K562 (cell line): Measurements from ENCODE around the gene CLCNKB. TPM values are rescaled to one million over a fixed set of nuclear protein-coding genes. Genes with fewer than 3 reads are reported as not detected.

Source experiments
- ARID2 ChIP-seq: fragments of 450-650 bp; IDR thresholded peaks from 2 replicates; pipeline ENCODE4 v1.6.1; 2017; ENCODE audit warnings: antibody characterized with exemption, mild to moderate bottlenecking
- C11orf30 ChIP-seq: fragments of 450-650 bp; IDR thresholded peaks from 2 replicates; pipeline ENCODE4 v1.6.1; 2016; ENCODE audit warnings: low read depth, mild to moderate bottlenecking
- DIDO1 ChIP-seq: fragments of 450-650 bp; IDR thresholded peaks from 2 replicates; pipeline ENCODE4 v1.6.1; 2016; ENCODE audit warnings: low read depth, missing biosample characterization, missing genetic modification characterization
- DNMT1 ChIP-seq: fragments of 450-650 bp; IDR thresholded peaks from 2 replicates; pipeline ENCODE4 v1.6.1; 2016; ENCODE audit warnings: antibody characterized with exemption, mild to moderate bottlenecking
- ERF ChIP-seq: fragments of 450-650 bp; formaldehyde crosslinking; IDR thresholded peaks from 2 replicates; pipeline ENCODE4 v1.4.0; 2020; ENCODE audit warnings: mild to moderate bottlenecking, mixed read lengths
- FOS ChIP-seq: IDR thresholded peaks from 3 replicates; pipeline ENCODE4 v1.6.1; 2011; ENCODE audit not compliant: insufficient read length; ENCODE audit errors: extremely low read depth
- GTF2E2 ChIP-seq: fragments of 200-800 bp; sonication (Bioruptor generic); IDR thresholded peaks from 2 replicates; pipeline ENCODE4 v1.6.1; 2016; ENCODE audit warnings: missing genetic modification characterization, missing compliant biosample characterization
- HMG20A ChIP-seq: fragments of 450-650 bp; formaldehyde crosslinking; conservative IDR thresholded peaks from 2 replicates; pipeline ENCODE4 v1.4.0; 2020; ENCODE audit warnings: mild to moderate bottlenecking, mixed read lengths
- JUND ChIP-seq, 2 experiments: IDR thresholded peaks; 2 replicates in 1 of 2; 3 replicates in 1 of 2; pipeline ENCODE4 v1.6.1; 2011; ENCODE audit warnings: borderline replicate concordance in 2 of 2, low read depth in 2 of 2, low read length in 2 of 2, improper control_type of control experiment in 1 of 2, missing biosample characterization in 1 of 2, missing genetic modification characterization in 1 of 2, missing genetic modification reagents in 1 of 2
- MBD2 ChIP-seq: sonication (generic); IDR thresholded peaks from 2 replicates; pipeline ENCODE4 v1.6.1; 2016; ENCODE audit warnings: low read depth, borderline replicate concordance
- NR3C1 ChIP-seq: sonication (generic); formaldehyde crosslinking; IDR thresholded peaks from 2 replicates; pipeline ENCODE4 v1.8.1; 2022; ENCODE audit warnings: missing genetic modification reagents
- NRF1 ChIP-seq, 2 experiments: fragments of 450-650 bp; IDR thresholded peaks in 1 of 2; conservative IDR thresholded peaks in 1 of 2; 2 replicates each; pipeline ENCODE4 v1.6.1; 2014; ENCODE audit warnings: mild to moderate bottlenecking in 2 of 2
- OTX1 ChIP-seq: fragments of 450-650 bp; formaldehyde crosslinking; IDR thresholded peaks from 2 replicates; pipeline ENCODE4 v1.4.0; 2022; ENCODE audit warnings: mild to moderate bottlenecking
- PTRF ChIP-seq: fragments of 450-650 bp; IDR thresholded peaks from 2 replicates; pipeline ENCODE4 v1.6.1; 2016; ENCODE audit warnings: mild to moderate bottlenecking, missing genetic modification characterization, missing compliant biosample characterization
- SMARCA4 ChIP-seq: fragments of 450-650 bp; IDR thresholded peaks from 2 replicates; pipeline ENCODE4 v1.6.1; 2016
- SRSF3 ChIP-seq: fragments of 200-400 bp; formaldehyde crosslinking; IDR thresholded peaks from 2 replicates; pipeline ENCODE4 v1.6.1; 2016; ENCODE audit warnings: mild to moderate bottlenecking, low read length, moderate library complexity; ENCODE audit not compliant: insufficient read depth
- TAF9B ChIP-seq: fragments of 450-650 bp; IDR thresholded peaks from 2 replicates; pipeline ENCODE4 v1.6.1; 2018; ENCODE audit warnings: mild to moderate bottlenecking; ENCODE audit not compliant: partially characterized antibody
- ZFP36 ChIP-seq: fragments of 150-350 bp; IDR thresholded peaks from 2 replicates; pipeline ENCODE4 v1.6.1; 2018; ENCODE audit warnings: low read length, low read depth; ENCODE audit not compliant: partially characterized antibody
- ZFPM2 ChIP-seq: fragments of 250-450 bp; sonication (Bioruptor Pico); IDR thresholded peaks from 2 replicates; pipeline ENCODE4 v1.5.1; 2022; ENCODE audit warnings: mild to moderate bottlenecking
- ZNF140 ChIP-seq: fragments of 250-450 bp; sonication (Bioruptor Pico); IDR thresholded peaks from 2 replicates; pipeline ENCODE4 v1.8.0; 2021; ENCODE audit warnings: moderate library complexity, mild to moderate bottlenecking, inconsistent platforms
- ZNF197 ChIP-seq: fragments of 200-800 bp; sonication (Bioruptor generic); IDR thresholded peaks from 2 replicates; pipeline ENCODE4 v1.6.1; 2016; ENCODE audit warnings: low read depth, missing genetic modification characterization, missing compliant biosample characterization
- ZNF274 ChIP-seq: IDR thresholded peaks from 2 replicates; pipeline ENCODE4 v1.6.1; 2011; ENCODE audit warnings: low read depth, mild to moderate bottlenecking, low read length, moderate library complexity, borderline replicate concordance
- ZNF778 ChIP-seq: fragments of 450-650 bp; formaldehyde crosslinking; IDR thresholded peaks from 2 replicates; pipeline ENCODE4 v1.4.0; 2020; ENCODE audit warnings: mild to moderate bottlenecking, moderate library complexity
- polyA plus RNA-seq, 8 experiments: library from polyadenylated mRNA; depleted of rRNA in 4 of 8; stranded (reverse) in 5 of 8; unstranded in 3 of 8; fragments of >200 nt; fragmentation: Nextera tagmentation in 2 of 8; fragmentation: Illumina TruSeq in 1 of 8; extraction: Ambion mirVana in 2 of 8; extraction: Trizol in 1 of 8; gene quantifications; 2 replicates each; pipeline versions ENCODE4 v1.2.1 to v1.2.3, GENCODE V29; 2011 to 2014; ENCODE audit warnings: inconsistent platforms in 1 of 8, missing spikeins in 1 of 8
- total RNA-seq, 7 experiments: library from RNA; depleted of rRNA in 6 of 7; stranded (reverse); fragments of >200 nt in 6 of 7; fragmentation: Illumina TruSeq in 2 of 7; extraction: Trizol in 2 of 7; gene quantifications; 2 replicates each; pipeline versions ENCODE4 v1.2.1 to v1.2.3, GENCODE V29; 2011 to 2021; ENCODE audit warnings: low replicate concordance in 1 of 7
- TF ChIP-seq, protein P1 (sequence below): fragments of 250-450 bp; sonication (Bioruptor Pico); IDR thresholded peaks from 2 replicates; pipeline ENCODE4 v1.8.0; 2021; ENCODE audit warnings: moderate library complexity, mild to moderate bottlenecking, inconsistent platforms
- TF ChIP-seq, protein P2 (sequence below): conservative IDR thresholded peaks from 2 replicates; pipeline ENCODE4 v1.6.1; 2011; ENCODE audit warnings: low read depth, mild to moderate bottlenecking, low read length; ENCODE audit not compliant: control insufficient read depth
- TF ChIP-seq, protein P3 (sequence below): fragments of 450-650 bp; formaldehyde crosslinking; IDR thresholded peaks from 2 replicates; pipeline ENCODE4 v1.4.0; 2020; ENCODE audit warnings: mild to moderate bottlenecking, mixed read lengths

CLCNKB gene
- total and polyA plus RNA-seq, 9 of the 15 experiments (the other 6 are each of a cell fraction or from before 2014, with no cell fraction given) = 0.08 to 1.7 (median 0.64) TPM

DNA sequence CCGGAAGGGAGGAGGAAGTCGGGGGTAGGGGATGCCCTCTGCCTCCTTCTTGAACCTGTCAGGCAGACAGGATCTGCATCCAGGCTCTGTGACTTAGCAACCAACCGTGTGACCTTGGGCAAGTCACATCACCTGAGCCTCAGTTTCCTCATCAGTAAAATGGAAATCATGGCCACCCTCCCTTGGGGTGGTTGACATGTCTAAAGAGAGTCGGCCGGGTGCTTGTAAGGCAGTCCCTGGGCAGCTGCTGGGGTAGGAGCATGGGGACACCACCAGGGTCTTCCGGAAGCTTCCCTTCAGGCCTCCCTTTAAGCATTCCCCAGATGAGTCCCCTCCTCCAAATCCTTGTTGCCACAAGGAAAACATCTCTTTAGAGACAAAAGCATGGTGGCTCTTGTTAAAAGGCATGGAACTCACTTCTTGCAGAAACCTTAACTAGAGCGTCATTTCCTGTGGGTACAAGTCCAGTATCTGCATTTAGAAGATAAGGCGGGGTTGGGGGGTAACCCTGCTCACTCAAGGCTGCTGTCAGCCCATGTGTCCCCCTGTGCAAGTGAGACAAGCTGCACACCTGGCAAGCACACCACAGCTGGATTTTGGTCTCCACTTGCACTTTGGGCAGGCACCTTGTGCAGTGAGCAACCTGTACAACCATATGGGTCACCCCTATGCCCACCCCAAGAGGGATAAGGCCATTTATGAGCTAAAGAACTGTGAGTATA lies 10.4 kb downstream of the CLCNKB start (continued):
- TF ChIP-seq, protein P1, sequence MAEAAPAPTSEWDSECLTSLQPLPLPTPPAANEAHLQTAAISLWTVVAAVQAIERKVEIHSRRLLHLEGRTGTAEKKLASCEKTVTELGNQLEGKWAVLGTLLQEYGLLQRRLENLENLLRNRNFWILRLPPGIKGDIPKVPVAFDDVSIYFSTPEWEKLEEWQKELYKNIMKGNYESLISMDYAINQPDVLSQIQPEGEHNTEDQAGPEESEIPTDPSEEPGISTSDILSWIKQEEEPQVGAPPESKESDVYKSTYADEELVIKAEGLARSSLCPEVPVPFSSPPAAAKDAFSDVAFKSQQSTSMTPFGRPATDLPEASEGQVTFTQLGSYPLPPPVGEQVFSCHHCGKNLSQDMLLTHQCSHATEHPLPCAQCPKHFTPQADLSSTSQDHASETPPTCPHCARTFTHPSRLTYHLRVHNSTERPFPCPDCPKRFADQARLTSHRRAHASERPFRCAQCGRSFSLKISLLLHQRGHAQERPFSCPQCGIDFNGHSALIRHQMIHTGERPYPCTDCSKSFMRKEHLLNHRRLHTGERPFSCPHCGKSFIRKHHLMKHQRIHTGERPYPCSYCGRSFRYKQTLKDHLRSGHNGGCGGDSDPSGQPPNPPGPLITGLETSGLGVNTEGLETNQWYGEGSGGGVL (CRISPR knock-in tag) = no peak
- TF ChIP-seq FOS (no peak), DNMT1 (no peak), PTRF (tag) (no peak), HMG20A (CRISPR knock-in tag) (no peak), ZNF778 (CRISPR knock-in tag) (no peak), GTF2E2 (tag) (no peak), JUND (IDR thresholded peaks at IDR 0.05; ENCODE audit: borderline replicate concordance, low read depth, low read length) (peak; percentile 40; the same call in 1 of the 2 replicates), JUND (tag; IDR thresholded peaks at IDR 0.05; ENCODE audit: borderline replicate concordance, low read depth, low read length) (peak; percentile 12; the same call in 1 of the 3 replicates), C11orf30 (no peak), MBD2 (no peak), NR3C1 (CRISPR knock-in tag) (no peak), OTX1 (no peak), ZNF197 (CRISPR knock-in tag) (no peak), ZFP36 (no peak), TAF9B (no peak), SMARCA4 (peak; percentile 82), DIDO1 (no peak), ARID2 (no peak), NRF1 (conservative IDR thresholded peaks at IDR 0.05 in 1 of 2, IDR thresholded peaks at IDR 0.05 in 1 of 2) (no peak), ZNF274 (peak; percentile 57; the same call in 1 of the 2 replicates), ERF (no peak), ZNF140 (CRISPR knock-in tag) (no peak), ZFPM2 (CRISPR knock-in tag) (no peak), SRSF3 (no peak)
- TF ChIP-seq, protein P2, sequence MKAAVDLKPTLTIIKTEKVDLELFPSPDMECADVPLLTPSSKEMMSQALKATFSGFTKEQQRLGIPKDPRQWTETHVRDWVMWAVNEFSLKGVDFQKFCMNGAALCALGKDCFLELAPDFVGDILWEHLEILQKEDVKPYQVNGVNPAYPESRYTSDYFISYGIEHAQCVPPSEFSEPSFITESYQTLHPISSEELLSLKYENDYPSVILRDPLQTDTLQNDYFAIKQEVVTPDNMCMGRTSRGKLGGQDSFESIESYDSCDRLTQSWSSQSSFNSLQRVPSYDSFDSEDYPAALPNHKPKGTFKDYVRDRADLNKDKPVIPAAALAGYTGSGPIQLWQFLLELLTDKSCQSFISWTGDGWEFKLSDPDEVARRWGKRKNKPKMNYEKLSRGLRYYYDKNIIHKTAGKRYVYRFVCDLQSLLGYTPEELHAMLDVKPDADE = peak; percentile 94
- TF ChIP-seq, protein P3, sequence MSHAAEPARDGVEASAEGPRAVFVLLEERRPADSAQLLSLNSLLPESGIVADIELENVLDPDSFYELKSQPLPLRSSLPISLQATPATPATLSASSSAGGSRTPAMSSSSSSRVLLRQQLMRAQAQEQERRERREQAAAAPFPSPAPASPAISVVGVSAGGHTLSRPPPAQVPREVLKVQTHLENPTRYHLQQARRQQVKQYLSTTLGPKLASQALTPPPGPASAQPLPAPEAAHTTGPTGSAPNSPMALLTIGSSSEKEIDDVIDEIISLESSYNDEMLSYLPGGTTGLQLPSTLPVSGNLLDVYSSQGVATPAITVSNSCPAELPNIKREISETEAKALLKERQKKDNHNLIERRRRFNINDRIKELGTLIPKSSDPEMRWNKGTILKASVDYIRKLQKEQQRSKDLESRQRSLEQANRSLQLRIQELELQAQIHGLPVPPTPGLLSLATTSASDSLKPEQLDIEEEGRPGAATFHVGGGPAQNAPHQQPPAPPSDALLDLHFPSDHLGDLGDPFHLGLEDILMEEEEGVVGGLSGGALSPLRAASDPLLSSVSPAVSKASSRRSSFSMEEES = no peak
